GM12872 (cell line): Measurements from ENCODE around the gene GLIS1.

Experiments used
- CTCF ChIP-seq: IDR thresholded peaks from 3 replicates; pipeline ENCODE4 v1.5.1; 2011; ENCODE audit warnings: low read depth, mild to moderate bottlenecking, low read length, moderate library complexity; ENCODE audit not compliant: insufficient read depth

Gene GLIS1

GRCh38 chr1:53510215-53510614 is 228.7 kb downstream of the GLIS1 start:
- TF ChIP-seq CTCF: no peak

DNA sequence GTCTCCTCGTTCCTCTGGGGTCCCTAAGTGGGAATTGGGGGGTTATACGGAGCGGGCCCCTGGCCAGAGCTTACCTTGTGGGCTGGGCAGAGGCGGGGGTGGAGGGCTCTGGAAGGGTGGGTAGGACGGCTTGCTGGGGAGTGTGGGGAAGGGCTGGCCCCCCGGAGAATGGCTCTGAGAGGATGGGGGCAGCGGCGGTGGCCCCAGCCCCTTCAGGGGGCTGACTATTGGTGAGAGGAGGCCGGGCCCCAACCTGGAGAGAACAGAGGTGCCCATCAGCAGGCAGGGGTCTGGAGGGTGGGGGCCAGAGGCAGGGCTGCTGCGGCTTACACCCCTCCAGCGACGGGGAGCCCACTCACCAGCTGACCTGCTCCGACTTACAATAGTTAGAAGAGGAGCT is 229.2 kb downstream of the GLIS1 start:
- no peak for TF ChIP-seq CTCF

- no peak for TF ChIP-seq CTCF
Observed at GRCh38 chr1:53508991-53509666, 229.8 kb downstream of the GLIS1 start.

GRCh38 chr1:53508056-53508990 is 230.6 kb downstream of the GLIS1 start:
- no peak for TF ChIP-seq CTCF

DNA sequence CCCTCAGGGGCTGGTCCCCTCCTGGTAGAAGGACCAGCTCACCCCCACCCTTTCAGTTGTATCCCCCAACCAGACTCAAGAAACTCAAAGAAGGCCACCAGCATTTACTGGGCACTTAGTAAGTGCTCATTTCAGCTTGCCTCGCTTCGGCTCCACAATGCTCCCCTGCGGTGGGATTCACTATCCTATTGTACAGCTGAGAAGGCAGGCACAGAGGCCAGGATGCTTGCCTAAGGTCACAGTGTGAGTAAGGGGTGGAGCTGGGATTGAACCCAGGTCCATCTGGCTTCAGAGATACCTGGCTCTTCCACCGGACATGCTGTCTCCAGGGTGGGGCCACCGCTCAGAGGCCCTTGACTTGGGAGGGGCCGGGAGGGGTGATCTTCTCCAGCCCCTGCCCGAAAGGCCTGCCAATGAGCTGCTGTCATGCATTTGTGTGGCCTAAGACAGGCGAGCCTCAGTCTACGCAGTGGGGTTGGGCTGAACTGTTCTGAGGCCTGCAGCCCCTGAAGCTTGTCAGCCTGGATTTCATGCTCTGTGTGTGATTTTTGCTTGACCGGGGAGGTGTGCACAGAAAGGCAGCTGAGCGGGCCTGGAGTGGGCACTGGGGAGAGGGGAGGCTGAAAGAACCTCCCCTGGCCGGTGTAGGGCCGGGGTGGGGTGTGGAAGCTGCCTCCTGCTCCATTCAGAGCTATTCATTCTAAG is 231.7 kb downstream of the GLIS1 start:
- no peak for TF ChIP-seq CTCF

DNA sequence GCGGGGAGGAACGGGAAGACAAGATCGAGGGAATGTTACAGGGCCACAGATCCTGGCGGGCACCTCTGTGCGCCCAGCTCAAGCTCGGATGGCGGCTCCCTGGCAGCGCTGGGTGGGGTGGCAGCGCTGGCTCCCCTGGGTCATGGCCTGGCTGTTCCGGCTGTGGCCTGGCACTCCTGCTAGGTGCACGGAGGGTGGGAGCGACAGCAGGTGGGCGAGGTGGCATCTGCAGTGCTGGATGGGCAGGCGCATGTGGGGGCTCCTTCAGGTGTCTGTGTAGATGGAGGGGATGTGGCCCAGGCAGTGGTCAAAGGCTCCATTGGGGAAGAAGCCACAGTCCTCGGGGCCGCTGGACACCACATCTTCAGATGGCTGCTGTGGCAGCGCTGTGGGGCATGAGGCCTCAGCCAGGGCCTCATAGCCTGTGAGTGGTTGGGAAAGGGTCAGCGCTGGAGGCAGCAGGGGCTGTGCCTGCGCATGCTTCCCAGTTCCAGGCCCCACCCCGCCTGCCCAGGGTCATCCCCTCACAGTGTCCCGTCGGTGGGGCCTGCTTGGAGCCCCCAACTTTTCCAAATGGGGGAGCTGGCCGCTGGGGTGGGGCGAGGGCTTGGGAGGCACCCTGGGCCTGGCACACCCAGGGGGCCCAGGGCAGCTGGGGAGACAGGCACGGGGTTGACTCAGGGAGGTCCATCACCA is 232.5 kb downstream of the GLIS1 start:
- no peak for TF ChIP-seq CTCF
